Heart right ventricle (tissue), 16 donors: ENCODE measurements around the gene DAZL. TPM values are rescaled to one million over a fixed set of nuclear protein-coding genes. Genes with fewer than 3 reads are reported as not detected.

ENCODE experiments used
- ATAC-seq, 8 donors: fragments of 200-7000 bp; cut with Tn5 transposase; one replicate each; pipeline ENCODE4 v1.9.1; 2020; ENCODE audit warnings: mild to moderate bottlenecking in 8 of 8, moderate library complexity in 8 of 8, moderate number of reproducible peaks in 1 of 8
- DNase-seq, 2 donors: peaks; one replicate each; pipeline ENCODE4 v3.0.0-alpha.2; 2020
- H3K27ac ChIP-seq, 10 donors: fragments of 200-600 bp; sonication (generic) in 2 of 10; one replicate each; pipeline versions ENCODE4 v1.5.0 to v1.8.0; 2020 to 2022; ENCODE audit warnings: mild to moderate bottlenecking in 3 of 10
- H3K27me3 ChIP-seq, 7 donors: fragments of 200-600 bp; one replicate each; pipeline ENCODE4 v1.8.0; 2021 to 2022; ENCODE audit warnings: mild to moderate bottlenecking in 2 of 7
- H3K36me3 ChIP-seq, 9 donors: fragments of 200-600 bp; sonication (generic) in 1 of 9; one replicate each; pipeline versions ENCODE4 v1.5.0 to v1.8.0; 2020 to 2022; ENCODE audit warnings: mild to moderate bottlenecking in 2 of 9
- H3K4me1 ChIP-seq, 9 donors: fragments of 200-600 bp; sonication (generic) in 1 of 9; one replicate each; pipeline versions ENCODE4 v1.5.0 to v1.8.0; 2020 to 2022; ENCODE audit warnings: mild to moderate bottlenecking in 4 of 9
- H3K4me3 ChIP-seq, 10 donors: fragments of 200-600 bp; sonication (generic) in 2 of 10; one replicate each; pipeline versions ENCODE4 v1.5.0 to v1.8.0; 2020 to 2022; ENCODE audit warnings: mild to moderate bottlenecking in 7 of 10, moderate library complexity in 2 of 10
- H3K9me3 ChIP-seq, 11 donors: fragments of 200-600 bp in 10 of 11; sonication (generic) in 2 of 11; one replicate each; pipeline versions ENCODE4 v1.5.0 to v1.8.0; 2013 to 2022; ENCODE audit warnings: mild to moderate bottlenecking in 2 of 11, control low read depth in 1 of 11, moderate library complexity in 1 of 11
- WGBS, 2 donors: extraction: QIAGEN DNeasy Blood & Tissue Kit; methylation state at CpG; one replicate each; pipeline ENCODE4 v1.1.7; 2013; ENCODE audit warnings: inconsistent platforms in 1 of 2; 5-methylcytosine and 5-hydroxymethylcytosine counted together
- intact Hi-C, 10 donors: fragments of 100-400 bp; cut with DNase I; formaldehyde crosslinking; loops; one replicate each; pipeline versions ENCODE4 v1.11.1 to v1.14.2; 2022
- polyA plus RNA-seq, 2 donors: library from polyadenylated mRNA; stranded (reverse); fragments of 200-250 nt; gene quantifications; one replicate each; pipeline ENCODE4 v1.2.3, GENCODE V29; 2013
- total RNA-seq, 10 donors: library from RNA; stranded (reverse); fragmentation: NEBNext Ultra II Directional in 3 of 10; extraction: Animal tissue kit (Norgen Biotek cat#: 25700) in 3 of 10; gene quantifications; one replicate each; pipeline versions ENCODE4 v1.2.1 to v1.2.4, GENCODE V29; 2021 to 2023
- TF ChIP-seq, protein P1 (sequence below), 9 donors: fragments of 200-600 bp; sonication (generic) in 2 of 9; IDR thresholded peaks; one replicate each; pipeline versions ENCODE4 v1.5.0 to v1.8.0; 2021 to 2022; ENCODE audit warnings: antibody characterized with exemption in 9 of 9, mild to moderate bottlenecking in 5 of 9, moderate library complexity in 1 of 9
- donor health status: Arrhythmogenic right ventricular cardiomyopathy.
- donor health status: ischemic (EF 13 %, LVEDD 7.1; RV severe dilation, severe dysfunction).
- donor health status: healthy with polysubstance abuse.
- donor health status: DM: no; HTN: yes; CAD: no.
- donor health status: DM: no; HTN: no; CAD: no.
- donor health status: ischemic (EF 25% LVEDD 6.9; RV normal size, moderate dysfunction).
- donor health status: ischemic (EF 25% LVEDD 5.7; RV mildly dilated, moderate dysfunction).
- donor health status: healthy.
- donor health status: DM: yes; HTN: yes; CAD: no.
- donor health status: Ischemic cardiomyopathy.
- donor health status: ischemic (EF 35%, LVEDD 5.7; RV mildly dilated, moderate dysfunction).
- donor health status: nonischemic (EF 11% LVEDD 7.7; RV severe dilation, severe dysfunction).
- donor health status: DM: yes; HTN: yes; CAD: no.
- donor health status: PGD.
- donor health status: ischemic (EF 29% LVEDD 5.4; RV normal size, mild dysfunction).
- donor health status: nonischemic (EF 23%, LVEDD 6.1; RV moderate dilation, normal function).

Gene DAZL
- total and polyA plus RNA-seq, 12 donors: not detected

DNA sequence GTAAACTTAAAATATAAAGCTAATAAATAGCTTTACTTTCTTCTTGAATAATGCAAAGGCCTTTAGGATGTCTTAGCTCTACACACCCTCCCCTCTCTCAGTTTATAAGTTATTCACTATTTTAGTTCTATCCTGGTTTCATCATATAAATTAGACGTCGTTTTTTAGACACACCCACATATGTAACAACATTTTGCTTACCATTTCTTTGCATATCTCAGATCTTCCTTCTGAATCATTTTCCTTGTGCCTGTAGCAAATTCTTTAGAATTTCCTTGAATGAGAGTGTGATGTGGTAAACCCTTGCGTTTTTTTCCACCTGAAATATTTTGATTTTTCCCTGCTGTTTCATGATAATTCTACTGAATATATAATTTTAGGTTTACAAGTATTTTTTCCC, 2.5 kb upstream of the DAZL start:
- no peaks in the 10 kb centered on the region for H3K36me3 ChIP-seq
- WGBS, 2 donors: 58 to 75% methylated on average over 3 of the region's 3 CpGs
- TF ChIP-seq, protein P1, sequence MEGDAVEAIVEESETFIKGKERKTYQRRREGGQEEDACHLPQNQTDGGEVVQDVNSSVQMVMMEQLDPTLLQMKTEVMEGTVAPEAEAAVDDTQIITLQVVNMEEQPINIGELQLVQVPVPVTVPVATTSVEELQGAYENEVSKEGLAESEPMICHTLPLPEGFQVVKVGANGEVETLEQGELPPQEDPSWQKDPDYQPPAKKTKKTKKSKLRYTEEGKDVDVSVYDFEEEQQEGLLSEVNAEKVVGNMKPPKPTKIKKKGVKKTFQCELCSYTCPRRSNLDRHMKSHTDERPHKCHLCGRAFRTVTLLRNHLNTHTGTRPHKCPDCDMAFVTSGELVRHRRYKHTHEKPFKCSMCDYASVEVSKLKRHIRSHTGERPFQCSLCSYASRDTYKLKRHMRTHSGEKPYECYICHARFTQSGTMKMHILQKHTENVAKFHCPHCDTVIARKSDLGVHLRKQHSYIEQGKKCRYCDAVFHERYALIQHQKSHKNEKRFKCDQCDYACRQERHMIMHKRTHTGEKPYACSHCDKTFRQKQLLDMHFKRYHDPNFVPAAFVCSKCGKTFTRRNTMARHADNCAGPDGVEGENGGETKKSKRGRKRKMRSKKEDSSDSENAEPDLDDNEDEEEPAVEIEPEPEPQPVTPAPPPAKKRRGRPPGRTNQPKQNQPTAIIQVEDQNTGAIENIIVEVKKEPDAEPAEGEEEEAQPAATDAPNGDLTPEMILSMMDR (IDR thresholded peaks at IDR 0.05): no peak
- no peak overlapping the region for H3K4me3 ChIP-seq
- peaks cover 0 to 7% (median 0%) of the 10 kb centered on the region in 11 donors for H3K9me3 ChIP-seq
- H3K4me1 ChIP-seq: no peaks in the 10 kb centered on the region
- DNase-seq: no peak
- no peaks in the 10 kb centered on the region for H3K27me3 ChIP-seq
- intact Hi-C loops: loop anchor here in 7 of 10 donors (10.0 kb wide), 4 partner anchors 267 to 807 kb away; partner anchors contain the start of gene PLCL2 (in 4 of the 7)
- ATAC-seq: no peak
- H3K27ac ChIP-seq: no peak overlapping the region

DNA sequence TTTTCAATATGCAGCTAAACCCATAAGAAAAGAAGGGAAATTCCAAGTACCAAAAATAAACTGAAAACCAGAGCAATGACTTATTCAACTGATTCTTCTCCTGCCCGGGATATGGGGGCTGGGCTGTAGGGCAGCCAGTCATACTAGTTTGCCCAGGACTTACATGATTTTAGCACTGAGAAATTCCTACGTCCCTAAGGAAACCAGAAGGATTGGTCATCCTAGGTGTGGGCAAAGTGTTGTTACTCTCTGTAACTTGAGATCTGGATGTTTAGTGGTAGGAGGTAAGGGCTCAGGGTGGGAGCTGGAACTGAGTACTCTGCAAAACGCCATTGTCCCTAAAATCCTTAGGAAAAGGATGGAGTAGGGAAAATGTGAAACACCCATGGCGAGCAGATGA, 1.2 kb upstream of the DAZL start:
- no peak for ATAC-seq
- Histone ChIP-seq H3K27me3 (no peaks in the 10 kb centered on the region), H3K27ac (no peak overlapping the region), H3K9me3 (peaks cover 0 to 7% (median 0%) of the 10 kb centered on the region in 11 donors), H3K36me3 (no peaks in the 10 kb centered on the region), H3K4me3 (no peak overlapping the region), H3K4me1 (peaks cover 0 to 4% (median 2%) of the 10 kb centered on the region in 9 donors)
- intact Hi-C loops: loop anchor here in 7 of 10 donors (10.0 kb wide), 4 partner anchors 268 to 808 kb away; partner anchors contain the start of gene PLCL2 (in 4 of the 7)
- 81 to 90% methylated on average over 4 of the region's 4 CpGs for WGBS, 2 donors
- no peak for DNase-seq
- TF ChIP-seq, protein P1 (IDR thresholded peaks at IDR 0.05): no peak

DNA sequence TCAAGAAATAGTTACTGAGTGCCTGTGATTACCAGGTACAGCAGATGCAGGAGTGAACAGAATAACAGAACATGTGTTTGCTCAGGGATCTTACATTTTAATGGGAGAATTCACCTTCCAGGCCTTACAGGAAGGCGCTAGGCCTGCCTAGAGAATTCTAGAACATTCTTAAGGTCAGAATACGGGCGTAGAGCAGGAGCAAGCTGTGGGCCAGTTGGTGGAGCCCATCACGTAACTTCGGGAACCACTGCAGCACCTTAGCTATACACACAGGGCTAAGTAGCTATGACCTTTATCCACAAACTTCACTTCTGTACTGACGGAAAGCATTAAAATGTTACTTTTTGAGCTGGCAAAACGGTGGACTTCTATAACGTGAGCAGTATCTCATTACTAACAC, 743 bp upstream of the DAZL start:
- Histone ChIP-seq H3K27me3 (no peaks in the 10 kb centered on the region), H3K27ac (no peak overlapping the region), H3K36me3 (no peaks in the 10 kb centered on the region), H3K4me1 (peaks cover 0 to 6% (median 4%) of the 10 kb centered on the region in 9 donors), H3K9me3 (peaks cover 0 to 7% (median 0%) of the 10 kb centered on the region in 11 donors), H3K4me3 (no peak overlapping the region)
- WGBS, 2 donors: 97% methylated on average over 8 of the region's 8 CpGs
- DNase-seq (no peak), ATAC-seq (no peak)
- TF ChIP-seq, protein P1 (IDR thresholded peaks at IDR 0.05): no peak
- intact Hi-C loops: loop anchor here in 7 of 10 donors (10.0 kb wide), 4 partner anchors 269 to 809 kb away; partner anchors contain the start of gene PLCL2 (in 4 of the 7)

DNA sequence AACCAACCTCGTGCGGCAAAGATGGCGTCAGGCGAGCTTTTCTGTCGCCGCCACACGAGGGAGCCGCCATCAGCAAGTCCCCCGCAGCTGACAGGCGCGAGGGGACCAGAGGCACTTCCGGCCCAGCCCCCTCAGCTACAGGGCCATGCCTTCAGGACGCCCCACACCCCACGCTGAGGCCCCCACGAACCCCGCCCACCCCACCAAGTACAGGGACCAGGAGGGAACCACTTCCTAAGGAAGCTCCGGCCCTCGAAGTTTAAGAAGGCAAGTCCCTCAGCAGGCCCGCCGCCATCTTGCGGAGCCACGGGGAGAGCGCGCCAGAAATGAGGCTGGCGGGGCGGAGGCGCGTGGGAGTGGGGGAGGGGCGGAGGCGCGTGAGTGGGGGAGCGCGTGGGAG, 790 bp downstream of the DAZL start:
- no peak overlapping the region for H3K4me3 ChIP-seq
- peaks cover 0 to 7% (median 0%) of the 10 kb centered on the region in 11 donors for H3K9me3 ChIP-seq
- H3K27me3 ChIP-seq: no peaks in the 10 kb centered on the region
- no peak overlapping the region for H3K27ac ChIP-seq
- H3K4me1 ChIP-seq: peaks cover 0 to 6% (median 4%) of the 10 kb centered on the region in 9 donors
- 96 to 99% methylated on average over 31 to 33 of the region's 33 CpGs for WGBS, 2 donors
- intact Hi-C loops: loop anchor here (5.0 to 10.0 kb wide), 10 partner anchors 270 to 810 kb away; partner anchors contain the start of gene PLCL2 (in 5 of the 10)
- DNase-seq (no peak), ATAC-seq (peak in 1 of 8 donors; percentile 55)
- TF ChIP-seq, protein P1 (IDR thresholded peaks at IDR 0.05): no peak
- no peaks in the 10 kb centered on the region for H3K36me3 ChIP-seq
